ENCODE results near the gene ASB11. TPM values are rescaled to one million over a fixed set of nuclear protein-coding genes. Genes with fewer than 3 reads are reported as not detected.
"Not testable (repeated sequence)": the region's sequence is repeated elsewhere in the genome, so short reads cannot be mapped to it uniquely, and the experiment has no call there.

The ASB11 gene
- total RNA-seq, 1 experiment from 2014 or later, result not detected

GRCh38 chrX:15305899-15306298 lies 9.5 kb downstream of the ASB11 start:
- DNase-seq (ENCODE audit: low read depth), result not testable (repeated sequence)

- peak; percentile 62 for DNase-seq (ENCODE audit: low read depth)
These were observed 13.5 kb downstream of the ASB11 start for GRCh38 chrX:15301924-15302323.

GRCh38 chrX:15299941-15300851 lies 15.2 kb downstream of the ASB11 start:
- DNase-seq (ENCODE audit: low read depth), result peak; percentile 30

- DNase-seq (ENCODE audit: low read depth), result no peak
These were observed 16.7 kb downstream of the ASB11 start for GRCh38 chrX:15298780-15299179.

- DNase-seq (ENCODE audit: low read depth), result no peak
These were observed 17.2 kb downstream of the ASB11 start for GRCh38 chrX:15298201-15298600.

GRCh38 chrX:15293451-15293850 lies 22.0 kb downstream of the ASB11 start:
- DNase-seq (ENCODE audit: low read depth), result peak; percentile 68

GRCh38 chrX:15292861-15293260 lies 22.6 kb downstream of the ASB11 start:
- DNase-seq (ENCODE audit: low read depth), result peak; percentile 34

- no peak for DNase-seq (ENCODE audit: low read depth)
These were observed 37.8 kb downstream of the ASB11 start for GRCh38 chrX:15277604-15278003.

- no peak for DNase-seq (ENCODE audit: low read depth)
These were observed 40.5 kb downstream of the ASB11 start for GRCh38 chrX:15274946-15275345.

- DNase-seq (ENCODE audit: low read depth), result not testable (repeated sequence)
These were observed 42.2 kb downstream of the ASB11 start for GRCh38 chrX:15273275-15273674.

GRCh38 chrX:15271757-15272156 lies 43.7 kb downstream of the ASB11 start:
- no peak for DNase-seq (ENCODE audit: low read depth)

- peak; percentile 95 for DNase-seq (ENCODE audit: low read depth)
These were observed 45.6 kb downstream of the ASB11 start, which contains the start of gene ASB9 for GRCh38 chrX:15269618-15270521. TSS of gene ASB9 (minus strand) at chrX:15270083. CDS start at chrX:15269874, 209 bp downstream.

GRCh38 chrX:15269120-15269519 lies 46.3 kb downstream of the ASB11 start:
- DNase-seq (ENCODE audit: low read depth), result no peak

GRCh38 chrX:15254852-15255251 lies 60.6 kb downstream of the ASB11 start:
- DNase-seq (ENCODE audit: low read depth), result no peak

GRCh38 chrX:15245896-15246295 lies 69.5 kb downstream of the ASB11 start:
- DNase-seq (ENCODE audit: low read depth), result no peak

- DNase-seq (ENCODE audit: low read depth), result no peak
These were observed 71.0 kb downstream of the ASB11 start for GRCh38 chrX:15244421-15244820.

- DNase-seq (ENCODE audit: low read depth), result peak; percentile 51
These were observed 72.4 kb downstream of the ASB11 start for GRCh38 chrX:15242899-15243555.

- no peak for DNase-seq (ENCODE audit: low read depth)
These were observed 74.1 kb downstream of the ASB11 start for GRCh38 chrX:15241301-15241700.

- no peak for DNase-seq (ENCODE audit: low read depth)
These were observed 75.0 kb downstream of the ASB11 start for GRCh38 chrX:15240414-15240813.

GRCh38 chrX:15236146-15236545 lies 79.3 kb downstream of the ASB11 start:
- DNase-seq (ENCODE audit: low read depth), result no peak

GRCh38 chrX:15235001-15235400 lies 80.4 kb downstream of the ASB11 start:
- DNase-seq (ENCODE audit: low read depth), result no peak

Data from RPMI7951 (cell line).